Neural cell (in vitro differentiated cells): ENCODE measurements around the gene SACM1L.

Experiments used
- CTCF ChIP-seq: fragments of 450-650 bp; IDR thresholded peaks from 2 replicates; pipeline ENCODE4 v1.5.1; 2014; ENCODE audit warnings: antibody characterized with exemption, mild to moderate bottlenecking, moderate library complexity; ENCODE audit not compliant: poor library complexity, severe bottlenecking
- EZH2 ChIP-seq: fragments of 200-600, 300-800 bp; shearing (Covaris generic), sonication (generic); IDR thresholded peaks from 2 replicates; pipeline ENCODE4 v1.6.1; 2014; ENCODE audit warnings: antibody characterized with exemption, low read length, borderline replicate concordance, mild to moderate bottlenecking; ENCODE audit not compliant: insufficient read depth, poor library complexity, severe bottlenecking

- TF ChIP-seq CTCF (no peak), EZH2 (no peak)
Measured at GRCh38 chr3:45664578-45664977, 24.6 kb upstream of the SACM1L start.
